ENCODE data around the gene ZBTB34. TPM values are rescaled to one million over a fixed set of nuclear protein-coding genes. Genes with fewer than 3 reads are reported as not detected.

ZBTB34 gene
- total and polyA plus RNA-seq, 9 of the 15 experiments (the other 6 are each of a cell fraction or from before 2014, with no cell fraction given) = 2.7 to 15.6 (median 9.8) TPM

- Histone ChIP-seq H3K4me2 (ENCODE audit: insufficient read depth, low read length) (no peak overlapping the region), H3K27me3 (ENCODE audit: control insufficient read depth in 2 of 2, insufficient read depth in 2 of 2, low read length in 2 of 2) (peaks cover 8 to 29% of the 10 kb centered on the region in 2 experiments; a peak in 4 of 5 replicates), H3K9ac (ENCODE audit: insufficient read depth in 1 of 2, low read depth in 2 of 2, low read length in 2 of 2) (no peak overlapping the region), H3K9me1 (ENCODE audit: control insufficient read depth, insufficient read depth, low read length) (no peaks in the 10 kb centered on the region), H3K79me2 (ENCODE audit: control insufficient read depth, insufficient read depth, low read length) (no peaks in the 10 kb centered on the region), H3K9me3 (replicated peaks; ENCODE audit: control insufficient read depth, insufficient read depth, low read depth, low read length) (no peaks in the 10 kb centered on the region), H3K36me3 (ENCODE audit: control insufficient read depth, insufficient read depth, low read length) (no peaks in the 10 kb centered on the region), H3K27ac (ENCODE audit: extremely low read depth, low read depth, low read length) (no peak overlapping the region), H4K20me1 (replicated peaks; ENCODE audit: control insufficient read depth, insufficient read depth, low read length) (peaks cover 18% of the 10 kb centered on the region), H2AFZ (ENCODE audit: low read depth, low read length) (no peak overlapping the region), H3K4me1 (replicated peaks in 1 of 2; ENCODE audit: control insufficient read depth in 2 of 2, insufficient read depth in 2 of 2, low read length in 2 of 2) (peaks cover 0 to 12% of the 10 kb centered on the region in 2 experiments; a peak in 2 of 5 replicates), H3K4me3 (no peak overlapping the region)
- TF ChIP-seq CREB1 (IDR thresholded peaks at IDR 0.05) (no peak), CREB1 (CRISPR knock-in tag; IDR thresholded peaks at IDR 0.05) (no peak), GATAD2A (IDR thresholded peaks at IDR 0.05) (no peak), ZNF668 (CRISPR knock-in tag; IDR thresholded peaks at IDR 0.05) (no peak), ZNF79 (CRISPR knock-in tag; IDR thresholded peaks at IDR 0.05; ENCODE audit: low read depth) (no peak), SRSF3 (IDR thresholded peaks at IDR 0.05; ENCODE audit: insufficient read depth, low read length) (no peak), SAFB (IDR thresholded peaks at IDR 0.05; ENCODE audit: borderline replicate concordance, low read depth, low read length) (no peak), GTF3C2 (IDR thresholded peaks at IDR 0.05; ENCODE audit: borderline replicate concordance, extremely low read depth, insufficient read length) (no peak), HLTF (IDR thresholded peaks at IDR 0.05) (no peak), STAT5A (IDR thresholded peaks at IDR 0.05; ENCODE audit: borderline replicate concordance, low read length) (no peak), SLC30A9 (CRISPR knock-in tag; IDR thresholded peaks at IDR 0.05) (no peak), NFE2L1 (tag; IDR thresholded peaks at IDR 0.05; ENCODE audit: borderline replicate concordance, low read depth) (no peak)
- intact Hi-C loops (cut with micrococcal nuclease) = no loop called here
- FAIRE-seq (no peak), DNase-seq (ENCODE audit: extremely low read depth in 1 of 4, low spot score in 3 of 4) (no peak), ATAC-seq (no peak)
- in situ Hi-C loops (cut with MboI) = no loop called here
- BruUV-seq (replicated peaks) = no TSS peak
- CTCF ChIA-PET (ENCODE audit: low intra/inter-chr PET ratio) = no interaction called here
- 38% methylated on average over 15 of the region's 15 CpGs for WGBS (ENCODE audit: insufficient coverage, low coverage, missing lambda C conversion rate)
- POLR2A ChIA-PET = interaction anchor here (1.0 kb wide), 1 partner anchor 9 kb away, joined by 4 read pairs; no protein-coding TSS in a partner anchor
Observed at GRCh38 chr9:126915846-126916543, 55.6 kb downstream of the ZBTB34 start.

All from K562 (cell line).